Osteoblast (primary cell): Measurements from ENCODE around the gene LRRC55. TPM values are rescaled to one million over a fixed set of nuclear protein-coding genes. Genes with fewer than 3 reads are reported as not detected.

Source experiments
- DNase-seq: peaks from one replicate; pipeline ENCODE4 v3.0.0; 2011; ENCODE audit warnings: low spot score, mixed read lengths; ENCODE audit not compliant: insufficient read length; ENCODE audit errors: missing footprints
- H2AFZ ChIP-seq: 2 replicates; pipeline ENCODE4 v1.6.0; 2011; ENCODE audit warnings: mild to moderate bottlenecking, low read length
- H3K27ac ChIP-seq: 2 replicates; pipeline ENCODE4 v1.5.1; 2011; ENCODE audit warnings: mild to moderate bottlenecking, low read depth, low read length, moderate library complexity
- H3K27me3 ChIP-seq: 2 replicates; pipeline ENCODE4 v1.6.0; 2012; ENCODE audit warnings: mild to moderate bottlenecking, control low read depth, inconsistent platforms, low read length, moderate library complexity; ENCODE audit not compliant: insufficient read depth
- H3K36me3 ChIP-seq: 2 replicates; pipeline ENCODE4 v1.5.1; 2011; ENCODE audit warnings: mild to moderate bottlenecking, low read length, control low read depth, moderate library complexity; ENCODE audit not compliant: insufficient read depth
- H3K4me1 ChIP-seq: 2 replicates; pipeline ENCODE4 v1.5.1; 2011; ENCODE audit warnings: mild to moderate bottlenecking, low read length, control low read depth, moderate library complexity; ENCODE audit not compliant: insufficient read depth
- H3K4me2 ChIP-seq: 2 replicates; pipeline ENCODE4 v1.6.0; 2011; ENCODE audit warnings: mild to moderate bottlenecking, low read length; ENCODE audit not compliant: insufficient read depth
- H3K4me3 ChIP-seq: fragments of 200-600 bp; sonication (generic); 3 replicates; pipeline ENCODE4 v1.5.1; 2012; ENCODE audit warnings: mild to moderate bottlenecking, low read length, inconsistent platforms; ENCODE audit not compliant: insufficient read depth
- H3K79me2 ChIP-seq: 2 replicates; pipeline ENCODE4 v1.6.0; 2012; ENCODE audit warnings: mild to moderate bottlenecking, low read length, control low read depth, inconsistent platforms; ENCODE audit not compliant: insufficient read depth
- H3K9me3 ChIP-seq: 2 replicates; pipeline ENCODE4 v1.5.1; 2011; ENCODE audit warnings: low read depth, low read length, control low read depth
- H4K20me1 ChIP-seq: 2 replicates; pipeline ENCODE4 v1.6.0; 2012; ENCODE audit warnings: mild to moderate bottlenecking, low read length, control low read depth; ENCODE audit not compliant: insufficient read depth
- CTCF ChIP-seq: IDR thresholded peaks from 2 replicates; pipeline ENCODE4 v1.5.1; 2011; ENCODE audit warnings: mild to moderate bottlenecking, low read depth, low read length, moderate library complexity; ENCODE audit errors: extremely low read depth
- total RNA-seq: library from RNA; depleted of rRNA; stranded (reverse); fragments of >200 nt; gene quantifications from 2 replicates; pipeline ENCODE4 v1.2.3, GENCODE V29; 2012

The LRRC55 gene
- total RNA-seq, 1 donor: not detected

DNA sequence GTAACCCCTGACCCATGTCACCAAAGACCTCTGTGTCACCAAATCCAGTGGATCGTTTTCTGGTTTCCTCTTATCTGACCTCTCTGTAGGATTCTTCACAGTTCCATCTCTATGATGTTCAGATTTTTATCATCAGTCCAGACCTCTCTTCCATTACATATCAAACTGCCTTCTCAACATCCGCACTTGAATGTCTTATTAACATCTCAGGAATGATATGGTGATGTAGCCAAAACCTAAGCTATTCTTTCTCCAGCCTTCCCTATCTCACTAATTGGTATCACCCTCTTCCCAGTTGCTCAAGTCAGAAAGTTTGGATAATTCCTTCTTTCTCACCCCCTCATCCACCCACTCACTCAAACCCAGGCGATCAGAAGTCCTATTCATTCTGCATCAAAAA lies 41.8 kb downstream of the LRRC55 start:
- H3K79me2 ChIP-seq: no peaks in the 10 kb centered on the region
- H3K4me3 ChIP-seq: no peak overlapping the region
- H3K36me3 ChIP-seq: no peaks in the 10 kb centered on the region
- DNase-seq: no peak
- H3K4me2 ChIP-seq: no peak overlapping the region
- no peaks in the 10 kb centered on the region for H3K27me3 ChIP-seq
- no peak for TF ChIP-seq CTCF
- no peaks in the 10 kb centered on the region for H4K20me1 ChIP-seq
- no peak overlapping the region for H2AFZ ChIP-seq
- H3K4me1 ChIP-seq: peaks cover 6% of the 10 kb centered on the region
- no peak overlapping the region for H3K27ac ChIP-seq
- H3K9me3 ChIP-seq: no peaks in the 10 kb centered on the region

- H3K4me3 ChIP-seq: no peak overlapping the region
- TF ChIP-seq CTCF: no peak
- no peak overlapping the region for H3K27ac ChIP-seq
These were observed 42.4 kb downstream of the LRRC55 start for GRCh38 chr11:57224128-57224527.

DNA sequence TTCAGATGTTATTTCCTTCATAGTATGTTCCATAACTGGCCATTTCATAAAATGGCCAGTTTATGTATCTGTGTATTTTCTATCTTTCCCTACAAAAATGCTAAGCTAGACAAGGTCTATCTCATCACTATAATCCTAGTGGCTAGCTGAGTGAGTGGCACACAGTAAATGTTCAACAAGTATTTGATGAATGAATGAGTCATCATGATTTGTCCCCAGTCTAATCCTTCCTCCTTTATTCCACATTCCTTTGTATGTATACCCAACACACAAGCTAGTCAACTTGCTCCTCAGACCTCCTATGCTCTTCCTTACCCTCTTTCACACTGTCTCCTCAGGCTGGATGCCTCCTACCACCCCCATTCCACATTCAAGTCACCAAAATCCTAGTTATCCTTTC lies 42.8 kb downstream of the LRRC55 start:
- Histone ChIP-seq H3K4me3 (no peak overlapping the region), H4K20me1 (no peaks in the 10 kb centered on the region), H3K9me3 (no peaks in the 10 kb centered on the region), H3K4me2 (no peak overlapping the region), H3K79me2 (no peaks in the 10 kb centered on the region), H3K27me3 (peaks cover under 1% of the 10 kb centered on the region), H2AFZ (no peak overlapping the region), H3K36me3 (no peaks in the 10 kb centered on the region), H3K4me1 (peaks cover 6% of the 10 kb centered on the region), H3K27ac (no peak overlapping the region)
- no peak for TF ChIP-seq CTCF
- no peak for DNase-seq

More at GRCh38 chr11:57224128-57224527, 42.4 kb downstream of the LRRC55 start:
- no peak overlapping the region for H2AFZ ChIP-seq
- H3K4me2 ChIP-seq: no peak overlapping the region
- no peaks in the 10 kb centered on the region for H3K36me3 ChIP-seq
- H4K20me1 ChIP-seq: no peaks in the 10 kb centered on the region
- H3K4me1 ChIP-seq: peaks cover 6% of the 10 kb centered on the region
- no peak for DNase-seq
- no peaks in the 10 kb centered on the region for H3K27me3 ChIP-seq
- no peaks in the 10 kb centered on the region for H3K9me3 ChIP-seq
- H3K79me2 ChIP-seq: no peaks in the 10 kb centered on the region

DNA sequence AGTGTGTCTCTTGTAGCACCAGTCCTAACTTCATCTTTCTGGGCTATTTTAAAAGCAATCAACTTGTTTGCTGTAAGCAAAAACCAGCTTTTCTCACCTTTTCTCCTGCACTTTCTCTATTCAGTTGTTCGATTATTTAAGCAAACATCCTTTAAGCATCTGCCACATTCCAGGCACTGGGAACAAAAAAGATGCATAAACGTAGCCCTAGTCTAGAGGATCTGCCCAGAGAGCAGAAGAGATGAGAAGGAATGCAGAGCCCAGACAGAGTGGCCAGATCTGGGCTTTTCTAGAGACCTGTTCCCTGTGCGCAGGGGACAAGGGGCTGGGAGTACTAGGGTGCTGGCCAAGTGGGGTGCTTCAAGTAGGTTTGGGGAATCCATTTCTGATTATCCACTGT lies 46.8 kb downstream of the LRRC55 start:
- no peak for TF ChIP-seq CTCF
- no peaks in the 10 kb centered on the region for H3K79me2 ChIP-seq
- no peaks in the 10 kb centered on the region for H4K20me1 ChIP-seq
- peaks cover 15% of the 10 kb centered on the region for H3K4me1 ChIP-seq
- no peak overlapping the region for H2AFZ ChIP-seq
- no peak overlapping the region for H3K4me2 ChIP-seq
- H3K27me3 ChIP-seq: peaks cover 34% of the 10 kb centered on the region
- H3K9me3 ChIP-seq: no peaks in the 10 kb centered on the region
- no peaks in the 10 kb centered on the region for H3K36me3 ChIP-seq
- H3K4me3 ChIP-seq: no peak overlapping the region
- no peak overlapping the region for H3K27ac ChIP-seq
- no peak for DNase-seq
